Esophagus squamous epithelium (tissue), 4 donors: ENCODE results near the gene RNF8.

Source experiments
- POLR2A ChIP-seq, 4 donors: fragments of 450-650 bp; IDR thresholded peaks; one replicate each; pipeline ENCODE4 v1.6.1; 2017; ENCODE audit warnings: antibody characterized with exemption in 4 of 4, mild to moderate bottlenecking in 4 of 4, moderate library complexity in 3 of 4
- TF ChIP-seq, protein P1 (sequence below), 6 experiments: fragments of 450-650 bp in 4 of 6; fragments of 200-600 bp in 2 of 6; sonication (generic) in 2 of 6; IDR thresholded peaks; one replicate each; pipeline ENCODE4 v1.5.1; 2016 to 2019; ENCODE audit warnings: antibody characterized with exemption in 6 of 6, mild to moderate bottlenecking in 4 of 6, moderate library complexity in 4 of 6

DNA sequence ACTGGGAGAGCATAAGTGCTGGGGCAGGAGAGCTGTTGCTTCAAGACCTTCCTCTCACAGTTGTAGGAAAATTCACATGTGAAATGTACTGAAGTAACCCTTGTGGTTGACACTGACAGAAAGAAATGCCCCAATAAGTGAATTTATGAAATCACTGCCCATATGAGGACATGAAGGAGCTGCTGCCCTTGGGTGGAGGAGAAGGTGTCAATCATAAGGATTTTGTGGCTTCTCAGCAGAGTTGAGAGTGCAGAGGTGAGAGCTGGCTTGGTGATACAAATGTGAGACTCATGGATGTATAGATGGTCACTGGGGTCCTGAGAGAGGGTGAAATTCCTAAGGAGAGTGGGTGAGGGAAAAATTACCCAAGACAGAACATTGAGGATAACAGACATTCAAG, 45.3 kb downstream of the RNF8 start:
- TF ChIP-seq, protein P1, sequence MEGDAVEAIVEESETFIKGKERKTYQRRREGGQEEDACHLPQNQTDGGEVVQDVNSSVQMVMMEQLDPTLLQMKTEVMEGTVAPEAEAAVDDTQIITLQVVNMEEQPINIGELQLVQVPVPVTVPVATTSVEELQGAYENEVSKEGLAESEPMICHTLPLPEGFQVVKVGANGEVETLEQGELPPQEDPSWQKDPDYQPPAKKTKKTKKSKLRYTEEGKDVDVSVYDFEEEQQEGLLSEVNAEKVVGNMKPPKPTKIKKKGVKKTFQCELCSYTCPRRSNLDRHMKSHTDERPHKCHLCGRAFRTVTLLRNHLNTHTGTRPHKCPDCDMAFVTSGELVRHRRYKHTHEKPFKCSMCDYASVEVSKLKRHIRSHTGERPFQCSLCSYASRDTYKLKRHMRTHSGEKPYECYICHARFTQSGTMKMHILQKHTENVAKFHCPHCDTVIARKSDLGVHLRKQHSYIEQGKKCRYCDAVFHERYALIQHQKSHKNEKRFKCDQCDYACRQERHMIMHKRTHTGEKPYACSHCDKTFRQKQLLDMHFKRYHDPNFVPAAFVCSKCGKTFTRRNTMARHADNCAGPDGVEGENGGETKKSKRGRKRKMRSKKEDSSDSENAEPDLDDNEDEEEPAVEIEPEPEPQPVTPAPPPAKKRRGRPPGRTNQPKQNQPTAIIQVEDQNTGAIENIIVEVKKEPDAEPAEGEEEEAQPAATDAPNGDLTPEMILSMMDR (IDR thresholded peaks at IDR 0.05): no peak
- no peak for TF ChIP-seq POLR2A (IDR thresholded peaks at IDR 0.05)
